NCI-H1417 treated with DMSO at 0.1 percent for 48 hours (cell line): ENCODE results near the gene SUGP1.

ENCODE experiments used
- DNase-seq: peaks from one replicate; lab custom pipeline; 2025; lab: John Stamatoyannopoulos, UW

The SUGP1 gene

DNA sequence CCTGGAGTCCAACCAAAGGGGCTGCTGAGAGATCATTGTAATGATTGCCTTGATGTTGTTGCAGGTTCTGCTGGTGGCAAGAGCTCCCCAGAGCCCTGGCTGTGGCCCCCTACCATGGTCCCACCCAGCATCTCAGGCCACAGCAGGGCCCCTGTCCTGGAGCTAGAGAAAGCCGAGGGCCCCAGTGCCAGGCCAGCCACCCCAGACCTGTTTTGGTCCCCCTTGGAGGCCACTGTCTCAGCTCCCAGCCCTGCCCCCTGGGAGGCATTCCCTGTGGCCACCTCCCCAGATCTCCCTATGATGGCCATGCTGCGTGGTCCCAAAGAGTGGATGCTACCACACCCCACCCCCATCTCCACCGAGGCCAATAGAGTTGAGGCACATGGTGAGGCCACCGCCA lies 93.1 kb downstream of the SUGP1 start:
- no peak for DNase-seq

DNA sequence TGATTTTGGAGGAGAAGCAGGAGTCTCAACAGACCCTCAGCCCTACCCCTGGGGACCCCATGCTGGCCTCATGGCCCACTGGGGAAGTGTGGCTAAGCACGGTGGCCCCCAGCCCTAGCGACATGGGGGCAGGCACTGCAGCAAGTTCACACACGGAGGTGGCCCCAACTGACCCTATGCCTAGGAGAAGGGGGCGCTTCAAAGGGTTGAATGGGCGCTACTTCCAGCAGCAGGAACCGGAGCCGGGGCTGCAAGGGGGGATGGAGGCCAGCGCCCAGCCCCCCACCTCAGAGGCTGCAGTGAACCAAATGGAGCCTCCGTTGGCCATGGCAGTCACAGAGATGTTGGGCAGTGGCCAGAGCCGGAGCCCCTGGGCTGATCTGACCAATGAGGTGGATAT lies 93.6 kb downstream of the SUGP1 start:
- no peak for DNase-seq

DNA sequence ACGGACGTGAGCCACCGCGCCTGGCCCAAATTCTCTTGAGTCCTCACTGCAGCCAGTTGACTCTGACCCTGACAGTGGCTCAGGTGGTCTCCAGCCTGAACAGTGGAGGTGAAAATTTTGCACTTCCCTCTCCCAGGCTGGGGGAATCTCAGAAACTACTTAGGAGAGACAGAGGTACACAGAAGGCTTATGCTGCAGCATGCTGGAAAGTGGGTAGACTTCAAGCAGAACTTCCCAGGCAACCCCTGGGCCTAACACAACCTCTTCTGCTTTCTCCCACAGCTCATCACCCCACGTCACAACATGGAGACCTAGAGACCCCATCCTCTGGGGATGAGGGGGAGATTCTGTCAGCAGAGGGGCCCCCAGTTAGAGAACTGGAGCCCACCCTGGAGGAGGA lies 94.1 kb downstream of the SUGP1 start:
- DNase-seq, result no peak
